Activated CD4-positive, alpha-beta T cell treated with anti-CD3 and anti-CD28 coated beads, Interleukin-2, amount 50 U/mL, for 1 hour (primary cell): ENCODE data around the gene C1QL1.
A peak's percentile ranks its signal among the peaks of the same experiment; 100 is the strongest.

Experiments used
- DNase-seq: peaks from one replicate; pipeline ENCODE4 v3.0.0-alpha.2; 2020

The C1QL1 gene

DNA sequence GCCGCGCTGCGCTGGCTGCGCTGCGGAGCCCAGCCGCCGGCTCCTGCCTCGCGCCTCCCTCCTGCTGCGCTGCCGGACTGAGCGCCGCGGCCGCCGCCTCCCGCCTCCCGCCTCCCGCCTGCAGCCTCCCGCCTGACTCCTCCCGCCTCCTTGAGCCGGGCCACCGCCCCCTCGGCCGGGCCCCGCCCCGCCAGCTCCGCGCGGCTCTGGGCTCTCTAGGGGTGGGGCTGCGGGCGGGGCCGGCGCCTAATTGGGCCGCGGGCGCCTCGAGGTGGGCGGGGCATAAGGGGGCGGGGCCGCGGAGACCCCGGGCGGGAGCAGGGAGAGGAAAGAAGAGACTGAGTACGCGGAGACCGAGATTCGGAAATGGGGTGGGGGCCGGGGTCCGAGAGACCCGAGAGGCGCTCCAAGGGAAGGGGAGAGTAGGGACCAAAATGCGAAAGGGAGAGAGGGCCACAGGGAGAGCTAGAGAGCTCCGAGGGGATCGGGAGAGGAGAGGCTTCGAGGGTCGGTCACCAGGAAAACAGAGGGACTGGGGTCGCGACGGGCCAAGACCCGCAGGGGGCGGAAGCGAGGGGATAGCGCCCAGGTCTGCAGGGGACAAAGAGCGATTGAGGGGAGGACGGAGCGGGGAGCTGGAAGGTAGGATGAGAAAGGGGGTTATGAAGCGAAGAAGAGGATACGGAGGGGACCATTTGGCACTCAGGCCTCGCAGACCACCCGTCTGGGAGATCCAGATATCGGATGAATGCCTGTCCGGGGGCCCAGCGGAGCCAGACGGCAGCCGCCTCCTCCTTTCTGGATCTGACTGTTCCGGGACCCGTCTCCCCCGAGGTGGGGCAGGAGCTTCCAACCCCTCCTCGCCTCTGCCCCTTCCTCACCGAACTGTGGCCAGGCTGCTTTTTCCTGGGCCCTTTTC is at the start of gene C1QL1:
Gene C1QL1 (minus strand): TSS at position 79 of the 919 bp plus-strand sequence. CDS start 255 bp downstream, outside the sequence.
- DNase-seq = peak; percentile 82

DNA sequence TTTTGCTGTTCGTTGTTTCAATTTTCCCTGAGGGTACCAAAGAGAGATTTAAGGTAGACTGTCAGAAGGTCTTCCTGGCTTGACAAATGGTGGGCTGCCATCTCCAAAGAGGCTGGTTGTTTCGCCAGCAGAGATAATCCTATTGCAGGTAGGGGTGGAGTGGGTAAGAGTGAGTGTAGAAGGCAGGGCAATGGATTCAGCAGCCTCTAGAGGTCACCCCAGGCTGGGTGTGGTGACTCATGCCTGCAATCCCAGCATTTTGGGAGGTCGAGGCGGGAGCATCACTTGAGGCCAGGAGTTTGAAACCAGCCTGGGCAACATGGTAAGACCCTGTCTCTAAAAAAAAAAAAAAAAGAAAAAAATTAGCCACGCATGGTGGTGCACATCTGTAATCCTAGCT is 48.7 kb upstream of the C1QL1 start:
- no peak for DNase-seq

DNA sequence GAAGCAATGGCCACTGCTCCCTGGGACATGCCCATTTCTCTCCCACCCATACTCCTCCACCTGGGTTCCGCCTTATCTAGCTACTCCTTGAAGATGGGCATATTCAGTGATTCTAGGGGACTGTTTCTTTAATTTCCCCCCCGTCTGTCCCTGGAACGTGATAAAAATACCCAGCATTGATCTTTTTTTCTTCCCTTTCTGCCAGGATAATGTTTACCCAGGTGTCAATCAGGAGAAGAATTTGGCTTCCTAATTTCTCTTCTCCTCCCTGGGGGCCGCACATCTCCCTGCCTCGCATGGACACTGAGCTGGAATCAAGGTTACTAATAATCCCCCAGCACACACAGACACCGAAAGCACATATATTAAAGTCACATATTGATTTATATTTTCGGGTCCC is 48.1 kb upstream of the C1QL1 start:
- no peak for DNase-seq

GRCh38 chr17:45013021-45013997 is 45.2 kb upstream of the C1QL1 start:
- no peak for DNase-seq

DNA sequence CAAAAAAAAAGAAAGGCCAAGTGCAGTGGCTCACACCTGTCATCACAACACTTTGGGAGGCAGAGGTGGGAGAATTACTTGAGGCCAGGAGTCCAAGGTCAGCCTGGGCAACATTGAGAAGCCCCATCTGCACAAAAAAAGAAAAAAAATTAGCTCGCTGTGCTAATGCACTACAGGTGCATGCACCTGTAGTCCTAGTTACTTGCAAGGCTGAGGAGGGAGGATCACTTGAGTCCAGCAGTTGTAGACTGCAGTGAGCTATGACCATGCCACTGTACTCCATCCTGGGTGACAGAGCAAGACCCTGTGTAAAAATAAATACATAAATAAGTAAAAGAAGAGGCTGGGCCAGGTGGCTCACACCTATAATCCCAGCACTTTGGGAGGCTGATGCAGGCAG is 43.7 kb upstream of the C1QL1 start:
- no peak for DNase-seq

DNA sequence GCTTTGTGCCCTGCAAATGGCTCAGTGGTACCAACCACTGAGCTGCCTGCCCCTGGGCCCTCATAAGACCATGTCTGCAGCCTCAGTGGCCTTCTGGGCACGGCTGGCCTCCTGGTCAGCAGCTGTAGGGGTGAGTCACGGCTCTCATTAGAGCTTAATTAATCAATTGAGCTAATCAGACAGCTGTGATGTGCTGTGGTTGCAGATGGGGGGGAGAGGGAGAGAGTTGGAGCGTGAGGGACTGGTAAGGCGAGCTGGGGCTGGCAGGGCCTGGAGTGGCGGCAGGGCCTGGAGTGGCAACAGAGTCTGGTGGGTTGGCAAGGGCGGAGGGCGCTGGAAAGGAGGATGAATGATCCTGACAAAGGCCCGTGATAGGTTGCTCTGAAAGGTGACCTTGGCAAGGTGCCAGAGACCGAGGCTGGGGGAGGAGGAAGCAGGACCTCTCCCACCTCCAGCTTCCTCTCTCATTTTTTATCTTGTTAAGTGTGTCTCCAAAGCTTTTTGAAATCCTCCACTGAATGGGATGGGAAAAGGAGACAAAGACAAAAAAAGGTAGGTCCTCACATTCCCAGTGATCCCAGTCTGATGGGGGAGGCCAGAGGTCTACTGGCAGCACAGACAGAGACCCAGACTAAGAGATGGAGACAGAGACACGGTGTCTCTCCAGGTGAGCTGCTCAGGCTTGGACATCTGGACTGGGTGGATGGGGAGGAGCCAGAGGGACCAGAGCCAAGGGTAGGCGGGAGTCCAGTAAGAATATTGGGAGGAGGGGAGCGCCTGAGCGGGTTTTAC is 41.8 kb upstream of the C1QL1 start:
- DNase-seq = no peak

GRCh38 chr17:45008216-45008615 is 40.1 kb upstream of the C1QL1 start:
- no peak for DNase-seq

- DNase-seq = no peak
Measured at GRCh38 chr17:45006927-45007461, 38.9 kb upstream of the C1QL1 start.

- no peak for DNase-seq
Measured at GRCh38 chr17:45005700-45006099, 37.6 kb upstream of the C1QL1 start.

GRCh38 chr17:45004388-45004787 is 36.3 kb upstream of the C1QL1 start:
- DNase-seq = no peak

DNA sequence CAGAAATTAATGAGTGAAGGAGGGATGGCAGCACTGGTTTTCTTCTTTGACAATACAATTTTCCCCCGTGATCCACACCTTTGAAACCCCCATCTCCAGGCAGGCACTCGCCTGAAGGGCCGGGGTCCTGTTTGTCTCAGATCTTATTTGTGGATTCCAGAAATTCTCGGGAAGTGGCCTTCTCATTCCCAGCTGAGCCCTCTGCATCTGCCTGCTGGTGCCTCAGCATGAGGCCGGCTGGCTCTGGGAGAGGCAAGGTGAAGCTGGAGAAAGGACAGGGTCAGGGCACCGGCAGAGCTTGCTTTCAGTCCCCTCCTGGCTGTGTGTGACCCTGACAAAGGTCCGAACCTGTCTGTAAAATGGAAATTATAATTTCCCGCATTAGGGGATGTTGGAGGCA is 35.8 kb upstream of the C1QL1 start:
- DNase-seq = no peak

GRCh38 chr17:45001310-45001709 is 33.2 kb upstream of the C1QL1 start:
- no peak for DNase-seq

DNA sequence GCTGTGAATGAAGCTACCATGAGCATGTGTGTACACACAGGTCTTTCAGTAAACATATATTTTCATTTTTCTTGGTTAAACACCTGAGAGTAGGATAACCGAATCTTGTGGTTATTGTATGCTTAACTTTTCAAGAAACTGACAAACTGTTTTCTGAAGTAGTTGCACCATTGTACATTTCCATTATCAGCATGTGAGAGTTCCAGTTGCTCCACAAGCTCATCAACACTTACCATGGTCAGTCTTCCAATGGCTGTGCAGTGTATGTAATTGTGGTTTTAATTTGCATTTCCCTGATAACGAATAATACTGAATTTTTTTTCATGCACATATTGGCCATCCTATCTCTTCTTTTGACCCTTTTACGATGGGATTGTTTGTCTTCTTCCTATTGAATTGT is 31.3 kb upstream of the C1QL1 start:
- no peak for DNase-seq

- no peak for DNase-seq
Measured at GRCh38 chr17:44998646-44999045, 30.5 kb upstream of the C1QL1 start.

DNA sequence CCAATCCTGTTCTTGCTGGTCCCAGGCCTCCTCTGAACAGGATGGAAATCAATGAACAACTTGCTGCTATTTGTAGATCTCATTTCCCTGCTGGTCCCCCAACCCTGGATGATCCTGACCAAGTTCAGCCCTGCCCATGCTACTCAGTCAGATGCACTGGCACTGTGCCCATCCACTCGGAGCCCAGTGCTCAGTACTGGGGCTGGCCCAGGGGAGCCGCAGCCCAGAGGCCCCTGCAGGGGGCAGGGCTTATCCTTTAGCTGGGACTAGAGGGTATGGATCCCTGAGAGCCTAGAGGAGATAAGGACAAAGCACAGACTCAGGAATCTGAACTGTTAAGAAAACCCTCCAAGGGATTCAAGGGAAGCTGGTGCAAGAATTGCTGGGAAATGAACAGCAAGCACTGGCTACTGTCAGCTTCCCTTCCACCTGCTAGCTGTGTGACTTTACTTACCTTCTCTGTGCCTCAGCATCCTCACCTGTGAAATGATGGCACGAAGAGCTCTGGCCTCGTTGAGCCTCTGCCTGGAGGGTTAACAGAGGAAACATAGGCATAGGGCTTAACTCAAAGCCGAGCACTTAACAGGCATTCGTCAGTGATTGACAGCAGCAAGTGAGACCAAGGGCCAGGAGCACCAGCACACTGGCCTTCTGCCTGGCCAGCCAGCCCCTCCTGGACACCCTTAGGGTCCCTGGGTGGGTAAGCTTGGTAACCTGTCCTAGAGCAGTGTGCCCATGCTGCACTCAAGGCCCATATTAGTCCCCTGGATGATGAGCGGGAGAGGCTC is 29.8 kb upstream of the C1QL1 start:
- no peak for DNase-seq

DNA sequence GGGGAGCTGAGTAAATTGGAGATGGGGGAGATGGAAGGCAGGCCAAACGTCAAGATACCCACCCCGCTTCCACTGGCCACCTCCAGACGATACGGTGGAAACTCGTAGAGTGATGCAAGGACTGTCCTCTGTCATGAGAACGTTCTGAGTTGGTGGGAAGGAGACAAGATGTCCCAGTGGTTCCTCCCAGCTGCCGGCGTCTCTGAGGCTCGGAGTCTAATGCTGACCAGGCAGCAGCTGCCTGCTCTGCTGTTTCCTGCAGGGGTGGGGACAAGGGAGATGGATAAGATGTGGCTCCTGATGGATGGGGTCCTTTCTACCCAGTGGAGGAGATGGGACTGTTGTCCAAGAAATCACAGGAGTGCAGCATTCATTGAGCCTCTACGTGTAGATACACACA is 28.2 kb upstream of the C1QL1 start:
- DNase-seq = no peak

- no peak for DNase-seq
Measured at GRCh38 chr17:44995436-44996001, 27.4 kb upstream of the C1QL1 start.

DNA sequence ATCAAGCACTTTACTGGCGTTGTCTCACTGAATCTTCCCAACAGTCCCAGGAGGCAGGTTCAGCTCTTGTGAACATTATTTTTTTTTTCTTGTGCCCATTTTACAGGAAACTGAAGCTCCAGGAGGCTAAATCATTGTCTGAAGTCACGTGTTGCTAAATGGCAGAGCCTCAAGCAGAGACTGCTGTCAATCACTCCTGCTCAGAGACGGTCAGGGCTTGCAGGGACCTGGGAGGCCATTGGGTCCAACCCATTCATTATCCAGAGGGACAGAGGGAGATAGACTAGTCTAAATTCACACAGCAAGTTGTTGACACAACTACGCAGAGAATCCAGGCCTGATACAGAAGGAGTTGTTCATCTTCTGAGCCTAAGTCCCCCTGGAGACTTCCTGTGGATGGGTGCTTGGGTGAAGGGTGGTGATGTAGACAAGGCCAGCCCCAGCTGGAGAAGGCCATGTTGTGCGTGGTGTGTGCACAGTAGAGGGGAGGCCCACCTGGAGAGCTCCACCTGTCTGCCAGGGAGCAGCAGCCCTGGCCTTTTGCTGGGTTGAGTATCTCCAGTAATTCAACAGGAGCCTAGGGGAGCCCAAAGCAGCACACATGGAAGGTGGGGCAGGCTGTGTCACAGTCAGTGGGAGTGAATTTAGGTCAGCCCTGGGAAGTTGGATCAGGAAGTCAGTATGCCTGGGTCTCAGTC is 24.3 kb upstream of the C1QL1 start:
- no peak for DNase-seq

DNA sequence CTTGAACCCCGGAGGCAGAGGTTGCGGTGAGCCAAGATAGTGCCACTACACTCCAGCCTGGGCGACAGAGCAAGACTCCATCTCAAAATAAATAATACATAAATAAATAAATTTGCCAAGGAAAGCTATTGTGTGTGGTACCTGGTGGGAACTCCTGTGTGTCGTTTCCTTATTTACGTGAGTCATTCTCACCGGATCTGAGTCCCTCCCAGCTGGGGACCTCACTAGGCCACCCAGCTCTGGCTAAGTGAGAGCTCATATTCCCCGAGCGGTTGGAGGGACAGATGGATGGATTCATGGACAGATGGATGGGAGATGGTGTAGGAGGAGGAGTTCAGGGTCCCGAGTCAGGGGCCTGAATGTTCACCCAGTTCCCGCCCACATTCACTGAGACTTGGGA is 22.9 kb upstream of the C1QL1 start:
- no peak for DNase-seq

- no peak for DNase-seq
Measured at GRCh38 chr17:44989552-44990138, 21.5 kb upstream of the C1QL1 start.
